Gastrocnemius medialis (tissue), 4 donors: ENCODE data around the gene SERPINE3. TPM values are rescaled to one million over a fixed set of nuclear protein-coding genes. Genes with fewer than 3 reads are reported as not detected.

Source experiments
- ATAC-seq, 2 donors: fragments of 150-250 bp; one replicate each; pipeline ENCODE4 v1.9.1; 2016
- DNase-seq, 2 donors: peaks; one replicate each; pipeline ENCODE4 v3.0.0-alpha.2; 2019
- H3K27ac ChIP-seq, 4 donors: fragments of 200-600 bp; sonication (generic); 1 replicate in 1 of 4; 2 replicates in 3 of 4; pipeline ENCODE4 v1.5.1; 2016 to 2018; ENCODE audit warnings: mild to moderate bottlenecking in 2 of 4, moderate library complexity in 1 of 4
- H3K27me3 ChIP-seq, 3 donors: fragments of 200-600 bp; sonication (generic) in 2 of 3; 1 replicate in 1 of 3; 2 replicates in 2 of 3; pipeline versions ENCODE4 v1.5.1 to v1.6.0; 2016 to 2019; ENCODE audit warnings: mild to moderate bottlenecking in 1 of 3, moderate library complexity in 1 of 3
- H3K36me3 ChIP-seq, 2 donors: fragments of 200-600 bp; sonication (generic) in 1 of 2; one replicate each; pipeline ENCODE4 v1.5.1; 2017 to 2018
- H3K4me1 ChIP-seq, 2 donors: fragments of 200-600 bp; sonication (generic) in 1 of 2; one replicate each; pipeline ENCODE4 v1.5.1; 2016 to 2017; ENCODE audit warnings: mild to moderate bottlenecking in 2 of 2
- H3K4me3 ChIP-seq, 4 donors: fragments of 200-600 bp; sonication (generic) in 3 of 4; 1 replicate in 1 of 4; 2 replicates in 3 of 4; pipeline ENCODE4 v1.5.1; 2016 to 2019; ENCODE audit warnings: mild to moderate bottlenecking in 2 of 4
- H3K9me3 ChIP-seq, 3 donors: fragments of 200-600 bp; sonication (generic) in 2 of 3; 1 replicate in 1 of 3; 2 replicates in 2 of 3; pipeline ENCODE4 v1.5.1; 2016 to 2019
- POLR2A ChIP-seq, 2 donors: fragments of 450-650 bp; IDR thresholded peaks; one replicate each; pipeline ENCODE4 v1.6.1; 2017; ENCODE audit warnings: antibody characterized with exemption in 2 of 2, mild to moderate bottlenecking in 2 of 2, moderate library complexity in 2 of 2
- in situ Hi-C, 4 donors: fragments of 200-750 bp; cut with MboI; loops; one replicate each; pipeline versions ENCODE4 v1.15.0 to v1.8.0; 2017; ENCODE audit warnings: low sequenced_read_pairs in 4 of 4
- intact Hi-C: fragments of 100-400 bp; cut with DNase I; formaldehyde crosslinking; loops from one replicate; pipeline ENCODE4 v1.15.1; 2023; ENCODE audit warnings: low total_unique reads
- total RNA-seq, 4 donors: library from RNA; depleted of rRNA; stranded (reverse); fragments of >200 nt; gene quantifications; one replicate each; pipeline versions ENCODE4 v1.1.0 to v1.2.3, GENCODE V29; 2016
- TF ChIP-seq, protein P1 (sequence below), 5 experiments: fragments of 450-650 bp in 3 of 5; fragments of 200-600 bp in 2 of 5; sonication (generic) in 2 of 5; IDR thresholded peaks in 4 of 5; conservative IDR thresholded peaks in 1 of 5; 1 replicate in 4 of 5; 2 replicates in 1 of 5; pipeline ENCODE4 v1.5.1; 2016 to 2019; ENCODE audit warnings: antibody characterized with exemption in 5 of 5, mild to moderate bottlenecking in 3 of 5, moderate library complexity in 3 of 5

The SERPINE3 gene
- total RNA-seq, 4 donors from 2014 or later: not detected

DNA sequence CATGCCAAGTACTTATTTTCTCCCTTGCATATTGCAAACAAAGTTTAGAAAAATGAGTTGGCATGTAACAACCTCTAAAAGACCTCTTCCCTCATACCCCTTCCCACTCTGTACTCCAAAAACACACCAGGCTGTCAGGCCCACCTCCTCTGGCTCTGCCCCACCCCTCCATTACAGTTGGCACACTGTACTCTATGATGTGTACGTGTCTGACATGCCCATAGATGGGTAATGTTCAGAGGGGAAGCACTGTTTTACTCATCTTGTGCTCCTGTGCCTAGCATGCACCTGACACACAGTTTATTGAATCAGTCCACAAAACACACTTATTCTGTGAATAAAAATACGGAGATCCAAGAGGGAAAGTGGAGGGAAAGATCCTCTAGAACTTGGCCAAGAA is 45.6 kb downstream of the SERPINE3 start:
- H3K27me3 ChIP-seq: no peaks in the 10 kb centered on the region
- H3K4me3 ChIP-seq: no peak overlapping the region
- H3K36me3 ChIP-seq: peaks cover 0 to 20% of the 10 kb centered on the region in 2 donors
- intact Hi-C loops (no loop called here), in situ Hi-C loops (no loop called here)
- no peaks in the 10 kb centered on the region for H3K4me1 ChIP-seq
- H3K27ac ChIP-seq: no peak overlapping the region
- DNase-seq (no peak), ATAC-seq (no peak)
- H3K9me3 ChIP-seq: no peaks in the 10 kb centered on the region
- no peak for TF ChIP-seq POLR2A (IDR thresholded peaks at IDR 0.05)
- TF ChIP-seq, protein P1, sequence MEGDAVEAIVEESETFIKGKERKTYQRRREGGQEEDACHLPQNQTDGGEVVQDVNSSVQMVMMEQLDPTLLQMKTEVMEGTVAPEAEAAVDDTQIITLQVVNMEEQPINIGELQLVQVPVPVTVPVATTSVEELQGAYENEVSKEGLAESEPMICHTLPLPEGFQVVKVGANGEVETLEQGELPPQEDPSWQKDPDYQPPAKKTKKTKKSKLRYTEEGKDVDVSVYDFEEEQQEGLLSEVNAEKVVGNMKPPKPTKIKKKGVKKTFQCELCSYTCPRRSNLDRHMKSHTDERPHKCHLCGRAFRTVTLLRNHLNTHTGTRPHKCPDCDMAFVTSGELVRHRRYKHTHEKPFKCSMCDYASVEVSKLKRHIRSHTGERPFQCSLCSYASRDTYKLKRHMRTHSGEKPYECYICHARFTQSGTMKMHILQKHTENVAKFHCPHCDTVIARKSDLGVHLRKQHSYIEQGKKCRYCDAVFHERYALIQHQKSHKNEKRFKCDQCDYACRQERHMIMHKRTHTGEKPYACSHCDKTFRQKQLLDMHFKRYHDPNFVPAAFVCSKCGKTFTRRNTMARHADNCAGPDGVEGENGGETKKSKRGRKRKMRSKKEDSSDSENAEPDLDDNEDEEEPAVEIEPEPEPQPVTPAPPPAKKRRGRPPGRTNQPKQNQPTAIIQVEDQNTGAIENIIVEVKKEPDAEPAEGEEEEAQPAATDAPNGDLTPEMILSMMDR (IDR thresholded peaks at IDR 0.05 in 4 of 5, conservative IDR thresholded peaks at IDR 0.05 in 1 of 5): no peak

- in situ Hi-C loops (no loop called here), intact Hi-C loops (no loop called here)
- Histone ChIP-seq H3K4me1 (peaks cover 18 to 24% of the 10 kb centered on the region in 2 donors), H3K4me3 (no peak overlapping the region), H3K27ac (no peak overlapping the region), H3K27me3 (no peaks in the 10 kb centered on the region), H3K9me3 (no peaks in the 10 kb centered on the region), H3K36me3 (no peaks in the 10 kb centered on the region)
- no peak for DNase-seq
- TF ChIP-seq, protein P1 (IDR thresholded peaks at IDR 0.05 in 4 of 5, conservative IDR thresholded peaks at IDR 0.05 in 1 of 5): no peak
- TF ChIP-seq POLR2A (IDR thresholded peaks at IDR 0.05): no peak
- no peak for ATAC-seq
These were observed 55.2 kb downstream of the SERPINE3 start for GRCh38 chr13:51394724-51395123.

DNA sequence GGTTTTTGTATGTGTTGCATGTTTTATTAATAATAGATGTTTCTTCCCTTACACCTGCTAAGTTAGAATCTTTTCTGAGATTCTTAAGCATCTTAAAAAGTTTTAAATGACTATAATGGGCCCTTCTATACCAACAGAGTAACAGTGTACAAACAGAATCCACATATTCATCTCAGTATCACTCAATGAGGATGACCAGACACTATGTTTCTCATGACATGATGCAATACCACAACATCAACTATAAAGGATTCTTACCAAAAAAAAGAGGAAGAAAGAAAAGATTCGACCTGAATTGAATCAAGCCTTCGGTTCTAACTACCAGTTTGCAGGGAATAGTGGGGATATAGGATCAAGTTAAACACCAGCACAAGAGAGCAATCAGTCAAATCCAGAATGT is 56.9 kb downstream of the SERPINE3 start:
- no peak overlapping the region for H3K4me3 ChIP-seq
- TF ChIP-seq, protein P1 (IDR thresholded peaks at IDR 0.05 in 4 of 5, conservative IDR thresholded peaks at IDR 0.05 in 1 of 5): no peak
- no peak for TF ChIP-seq POLR2A (IDR thresholded peaks at IDR 0.05)
- peak overlapping the region; percentile 45 to 70 (median 62) for H3K27ac ChIP-seq
- DNase-seq (no peak), ATAC-seq (no peak)
- no peaks in the 10 kb centered on the region for H3K9me3 ChIP-seq
- intact Hi-C loops (loop anchor here (2.0 kb wide), 1 partner anchor 42 kb away; no protein-coding TSS in a partner anchor), in situ Hi-C loops (no loop called here)
- H3K36me3 ChIP-seq: no peaks in the 10 kb centered on the region
- H3K27me3 ChIP-seq: no peaks in the 10 kb centered on the region
- peaks cover 18 to 24% of the 10 kb centered on the region in 2 donors for H3K4me1 ChIP-seq

DNA sequence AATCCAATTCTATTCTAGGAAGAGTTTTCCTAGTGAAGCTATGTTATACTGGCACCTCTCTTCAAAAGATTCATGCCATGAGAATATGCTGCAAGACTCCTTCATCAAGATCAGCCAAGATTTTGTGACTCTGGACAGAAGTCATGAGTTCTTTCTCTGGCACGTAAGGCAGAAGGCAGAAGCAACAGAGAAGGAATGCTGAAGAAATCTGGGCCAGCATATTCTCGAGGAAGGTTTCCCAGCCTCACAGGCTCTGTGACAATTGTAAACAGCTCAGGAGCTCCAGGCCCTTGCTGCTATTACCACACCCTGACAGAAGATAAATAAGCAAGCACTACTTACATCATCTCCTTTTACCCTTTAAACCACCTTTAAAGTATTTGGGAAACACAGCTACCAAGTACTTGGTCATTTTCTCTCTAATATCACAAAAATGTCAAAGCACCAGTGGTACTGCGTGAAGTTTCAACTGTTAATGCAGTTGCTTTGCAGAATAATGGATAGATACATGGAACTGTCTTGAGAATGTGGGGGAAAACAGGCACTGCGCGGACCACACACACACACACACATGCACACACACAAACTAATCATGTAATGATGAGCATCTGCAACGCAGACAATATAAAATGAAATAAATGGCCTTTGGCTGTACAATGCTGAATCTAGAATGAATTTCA is 57.9 kb downstream of the SERPINE3 start:
- Histone ChIP-seq H3K9me3 (no peaks in the 10 kb centered on the region), H3K4me1 (peaks cover 23 to 24% of the 10 kb centered on the region in 2 donors), H3K27ac (peak overlapping the region; percentile 45 to 70 (median 62)), H3K36me3 (no peaks in the 10 kb centered on the region), H3K27me3 (no peaks in the 10 kb centered on the region), H3K4me3 (no peak overlapping the region)
- TF ChIP-seq, protein P1 (IDR thresholded peaks at IDR 0.05 in 4 of 5, conservative IDR thresholded peaks at IDR 0.05 in 1 of 5): no peak
- DNase-seq: peak; percentile 57 to 73
- intact Hi-C loops: loop anchor here (1.0 to 2.0 kb wide), 2 partner anchors 41 to 189 kb away; no protein-coding TSS in a partner anchor
- in situ Hi-C loops: no loop called here
- ATAC-seq: peak; percentile 95 to 98
